Activated CD8-positive, alpha-beta T cell treated with anti-CD3 and anti-CD28 coated beads for 36 hours (primary cell): ENCODE results near the gene TRAFD1. TPM values are rescaled to one million over a fixed set of nuclear protein-coding genes. Genes with fewer than 3 reads are reported as not detected.

ENCODE experiments used
- ATAC-seq: fragments of 200-7000 bp; cut with Tn5 transposase; one replicate; pipeline ENCODE4 v1.10.0; 2021; ENCODE audit warnings: mild to moderate bottlenecking, moderate library complexity
- CTCF ChIA-PET: fragments of 350-600 bp; sonication (Branson Sonifier 250); formaldehyde crosslinking; loops from one replicate; lab custom pipeline; 2021; ENCODE audit warnings: antibody characterized with exemption; lab: Charles Lee
- POLR2A ChIA-PET: fragments of 350-600 bp; sonication (Branson Sonifier 250); formaldehyde crosslinking; loops from one replicate; lab custom pipeline; 2021; ENCODE audit warnings: antibody characterized with exemption; lab: Charles Lee
- DNase-seq: peaks from one replicate; pipeline ENCODE4 v3.0.0-alpha.2; 2020
- H3K27ac Mint-ChIP-seq: one replicate; pipeline ENCODE4 v1.8.0; 2021; ENCODE audit warnings: mild to moderate bottlenecking, mixed read lengths
- H3K27me3 Mint-ChIP-seq: one replicate; pipeline ENCODE4 v1.8.0; 2021; ENCODE audit warnings: mixed read lengths
- H3K36me3 Mint-ChIP-seq: one replicate; pipeline ENCODE4 v1.8.0; 2021; ENCODE audit warnings: low read depth, mixed read lengths
- H3K4me1 Mint-ChIP-seq: one replicate; pipeline ENCODE4 v1.8.0; 2021; ENCODE audit warnings: low read depth, mixed read lengths
- H3K4me3 Mint-ChIP-seq: one replicate; pipeline ENCODE4 v1.8.0; 2021; ENCODE audit warnings: mild to moderate bottlenecking, moderate library complexity, mixed read lengths
- H3K9me3 Mint-ChIP-seq: one replicate; pipeline ENCODE4 v1.8.0; 2021; ENCODE audit warnings: mixed read lengths
- CTCF ChIP-seq: fragments of 200-600 bp; IDR thresholded peaks from one replicate; pipeline ENCODE4 v1.8.0; 2022; ENCODE audit warnings: antibody characterized with exemption, mild to moderate bottlenecking
- intact Hi-C: fragments of 100-400 bp; cut with micrococcal nuclease; formaldehyde crosslinking; loops from one replicate; pipeline ENCODE4 v1.10.0; 2022
- total RNA-seq, 2 experiments: library from RNA; stranded (reverse); gene quantifications; one replicate each; pipeline ENCODE4 v1.2.3, GENCODE V29; 2021

The TRAFD1 gene
- total RNA-seq, 2 experiments from 2014 or later = 34.6 to 35.8 TPM

GRCh38 chr12:112176321-112177010 is 51.1 kb downstream of the TRAFD1 start:
- Mint-ChIP-seq H3K9me3 (no peaks in the 10 kb centered on the region), H3K4me3 (no peak overlapping the region), H3K27ac (no peak overlapping the region), H3K4me1 (peaks cover 4% of the 10 kb centered on the region), H3K36me3 (peaks cover 8% of the 10 kb centered on the region), H3K27me3 (no peaks in the 10 kb centered on the region)
- TF ChIP-seq CTCF = no peak
- no peak for DNase-seq
- no peak for ATAC-seq
- ChIA-PET POLR2A (no interaction called here), CTCF (no interaction called here)
- intact Hi-C loops = no loop called here

GRCh38 chr12:112178796-112179195 is 53.4 kb downstream of the TRAFD1 start:
- ChIA-PET CTCF (interaction anchor here (1.0 kb wide), 1 partner anchor 20 kb away, joined by 4 read pairs; no protein-coding TSS in a partner anchor), POLR2A (no interaction called here)
- Mint-ChIP-seq H3K9me3 (no peaks in the 10 kb centered on the region), H3K4me3 (no peak overlapping the region), H3K27ac (no peak overlapping the region), H3K4me1 (peaks cover 19% of the 10 kb centered on the region), H3K36me3 (peaks cover 11% of the 10 kb centered on the region), H3K27me3 (no peaks in the 10 kb centered on the region)
- TF ChIP-seq CTCF = no peak
- intact Hi-C loops = no loop called here
- ATAC-seq (no peak), DNase-seq (no peak)

- H3K4me1 Mint-ChIP-seq = peaks cover 21% of the 10 kb centered on the region
- no peak overlapping the region for H3K4me3 Mint-ChIP-seq
- H3K27me3 Mint-ChIP-seq = no peaks in the 10 kb centered on the region
- no peaks in the 10 kb centered on the region for H3K9me3 Mint-ChIP-seq
- peaks cover 13% of the 10 kb centered on the region for H3K36me3 Mint-ChIP-seq
- ChIA-PET POLR2A (no interaction called here), CTCF (interaction anchor here (1.0 kb wide), 1 partner anchor 19 kb away, joined by 4 read pairs; no protein-coding TSS in a partner anchor)
- no peak overlapping the region for H3K27ac Mint-ChIP-seq
- TF ChIP-seq CTCF = no peak
- intact Hi-C loops = no loop called here
- no peak for DNase-seq
- no peak for ATAC-seq
Measured at GRCh38 chr12:112179341-112179740, 54.0 kb downstream of the TRAFD1 start.

- CTCF ChIA-PET = no interaction called here
- Mint-ChIP-seq H3K9me3 (no peaks in the 10 kb centered on the region), H3K27ac (no peak overlapping the region), H3K4me3 (no peak overlapping the region), H3K4me1 (peaks cover 21% of the 10 kb centered on the region), H3K36me3 (peaks cover 16% of the 10 kb centered on the region), H3K27me3 (no peaks in the 10 kb centered on the region)
- POLR2A ChIA-PET = no interaction called here
- ATAC-seq (no peak), DNase-seq (no peak)
- no peak for TF ChIP-seq CTCF
- intact Hi-C loops = no loop called here
Measured at GRCh38 chr12:112179916-112180315, 54.6 kb downstream of the TRAFD1 start.

GRCh38 chr12:112180422-112180821 is 55.1 kb downstream of the TRAFD1 start:
- ChIA-PET POLR2A (no interaction called here), CTCF (no interaction called here)
- DNase-seq (no peak), ATAC-seq (no peak)
- Mint-ChIP-seq H3K4me3 (no peak overlapping the region), H3K36me3 (peaks cover 16% of the 10 kb centered on the region), H3K4me1 (peaks cover 21% of the 10 kb centered on the region), H3K27me3 (no peaks in the 10 kb centered on the region), H3K27ac (no peak overlapping the region), H3K9me3 (no peaks in the 10 kb centered on the region)
- no peak for TF ChIP-seq CTCF
- intact Hi-C loops = no loop called here
